CD4-positive, alpha-beta T cell treated with Interleukin-15 for 1 hour (primary cell): ENCODE data around the gene HMOX1.

ENCODE experiments used
- DNase-seq: peaks from one replicate; pipeline ENCODE4 v3.0.0-alpha.2; 2020

Gene HMOX1

DNA sequence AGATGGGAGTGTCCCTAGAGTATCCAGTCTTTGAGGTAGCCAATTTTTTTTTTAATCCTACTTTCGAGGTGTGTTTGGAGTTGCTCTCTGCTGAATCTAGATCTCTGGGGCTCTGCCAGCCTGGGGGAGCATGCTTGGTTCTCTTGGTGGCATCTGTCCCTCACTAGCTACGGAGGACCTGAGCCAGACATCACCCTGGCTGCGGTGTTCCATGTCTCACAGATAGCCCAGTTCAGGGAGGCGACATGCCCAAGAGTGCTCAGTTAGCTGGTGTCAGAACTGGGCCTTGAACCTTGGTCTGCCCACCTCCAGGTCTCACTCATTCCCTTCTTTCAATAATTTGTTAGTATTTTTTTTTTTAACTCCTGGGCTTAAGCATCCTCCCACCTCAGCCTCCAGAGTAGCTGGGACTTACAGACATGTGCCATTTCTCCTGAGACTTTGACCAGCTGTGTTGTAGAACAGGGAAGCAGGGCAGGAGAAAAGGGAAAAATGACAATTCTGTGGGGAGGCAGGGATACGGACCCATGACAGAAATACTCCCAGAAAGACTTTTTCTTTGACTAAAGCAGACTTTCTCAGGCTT lies 621 bp downstream of the HMOX1 start:
- DNase-seq = no peak

DNA sequence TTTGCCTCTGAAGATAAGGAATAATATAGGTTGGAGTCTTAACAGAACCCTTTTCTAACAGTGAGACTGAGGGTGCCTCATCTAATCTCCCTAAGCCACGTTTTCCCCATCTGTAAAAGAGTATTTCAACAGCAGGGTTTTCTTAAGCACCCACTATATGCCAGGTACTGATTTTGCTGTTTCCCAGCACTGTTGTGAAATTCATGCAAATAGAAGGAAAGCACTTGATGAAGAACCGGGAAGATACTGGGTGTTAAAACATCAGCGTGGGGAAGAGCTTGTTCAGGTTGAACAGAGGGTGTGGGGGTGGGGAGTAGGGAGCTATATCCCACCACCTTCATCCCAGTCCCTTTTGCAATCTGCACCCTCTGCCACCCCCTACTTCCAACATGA lies 2.8 kb downstream of the HMOX1 start:
- no peak for DNase-seq

DNA sequence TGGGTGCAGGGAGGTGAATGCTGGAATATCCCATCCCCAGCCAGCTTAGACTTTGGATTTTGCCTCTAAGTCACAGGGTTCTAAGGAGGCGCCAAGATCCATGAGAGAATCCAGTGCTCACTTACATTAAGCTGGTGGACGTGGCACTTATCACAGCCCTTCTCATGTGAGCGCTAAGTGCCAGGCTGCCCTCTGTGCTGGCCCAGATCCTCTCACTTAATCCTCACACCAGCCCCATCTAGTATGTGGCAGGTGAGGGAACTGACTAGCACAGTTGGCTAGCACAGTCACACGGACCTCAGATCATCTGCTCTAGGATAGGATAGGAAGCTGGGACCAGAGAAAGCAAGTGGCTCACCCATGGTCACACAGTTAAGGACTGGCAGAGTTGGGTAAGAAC lies 3.6 kb downstream of the HMOX1 start:
- DNase-seq = no peak

- no peak for DNase-seq
Observed at GRCh38 chr22:35384975-35385588, 4.2 kb downstream of the HMOX1 start.

DNA sequence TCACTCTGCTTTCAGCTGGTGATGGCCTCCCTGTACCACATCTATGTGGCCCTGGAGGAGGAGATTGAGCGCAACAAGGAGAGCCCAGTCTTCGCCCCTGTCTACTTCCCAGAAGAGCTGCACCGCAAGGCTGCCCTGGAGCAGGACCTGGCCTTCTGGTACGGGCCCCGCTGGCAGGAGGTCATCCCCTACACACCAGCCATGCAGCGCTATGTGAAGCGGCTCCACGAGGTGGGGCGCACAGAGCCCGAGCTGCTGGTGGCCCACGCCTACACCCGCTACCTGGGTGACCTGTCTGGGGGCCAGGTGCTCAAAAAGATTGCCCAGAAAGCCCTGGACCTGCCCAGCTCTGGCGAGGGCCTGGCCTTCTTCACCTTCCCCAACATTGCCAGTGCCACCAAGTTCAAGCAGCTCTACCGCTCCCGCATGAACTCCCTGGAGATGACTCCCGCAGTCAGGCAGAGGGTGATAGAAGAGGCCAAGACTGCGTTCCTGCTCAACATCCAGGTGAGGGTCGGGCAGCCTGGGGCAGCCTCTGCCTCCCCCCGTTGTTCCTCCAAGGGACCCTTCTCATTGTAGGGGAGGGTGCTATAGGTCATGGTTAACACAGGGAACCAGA lies 5.9 kb downstream of the HMOX1 start:
- DNase-seq = no peak

- DNase-seq = no peak
Observed at GRCh38 chr22:35390933-35391332, 10.0 kb downstream of the HMOX1 start.

GRCh38 chr22:35392357-35392756 lies 11.5 kb downstream of the HMOX1 start:
- peak; percentile 33 for DNase-seq

GRCh38 chr22:35393116-35394010 lies 12.5 kb downstream of the HMOX1 start:
- no peak for DNase-seq

- DNase-seq = no peak
Observed at GRCh38 chr22:35394011-35394312, 13.1 kb downstream of the HMOX1 start.

- no peak for DNase-seq
Observed at GRCh38 chr22:35394810-35395563, 14.1 kb downstream of the HMOX1 start.

GRCh38 chr22:35396622-35397021 lies 15.7 kb downstream of the HMOX1 start:
- peak; percentile 59 for DNase-seq

DNA sequence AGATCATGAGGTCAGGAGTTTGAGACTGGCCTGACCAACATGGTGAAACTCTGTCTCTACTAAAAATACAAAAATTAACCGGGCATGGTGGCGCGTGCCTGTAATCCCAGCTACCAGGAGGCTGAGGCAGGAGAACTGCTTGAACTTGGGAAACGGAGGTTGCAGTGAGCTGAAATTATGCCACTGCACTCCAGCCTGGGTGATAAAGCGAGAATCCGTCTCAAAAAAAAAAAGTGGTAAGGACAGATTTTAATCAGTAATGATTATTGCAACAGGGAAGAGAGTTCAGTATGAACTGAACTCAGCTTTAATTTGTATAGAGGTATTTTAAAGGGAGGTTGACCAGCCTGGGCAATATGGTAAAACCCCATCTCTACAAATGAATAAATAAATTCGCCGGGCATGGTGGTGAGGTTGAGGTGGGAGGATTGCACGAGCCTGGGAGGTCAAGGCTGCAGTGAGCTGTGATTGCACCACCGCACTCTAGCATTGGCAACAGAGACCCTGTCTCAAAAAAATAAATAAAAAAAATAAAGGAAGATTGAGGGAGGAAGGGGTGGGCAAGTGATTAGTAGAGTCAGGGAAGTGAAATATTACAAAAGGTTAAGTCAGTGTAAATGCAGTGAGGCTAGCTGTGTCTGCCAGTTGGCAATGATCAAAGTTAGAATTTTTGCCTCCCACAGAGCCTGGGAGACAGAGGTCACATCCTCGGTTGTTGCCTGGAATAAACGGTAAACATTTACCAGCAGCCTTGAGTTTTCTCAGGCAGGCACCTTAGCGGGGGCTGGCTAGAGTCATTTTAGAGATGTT lies 16.4 kb downstream of the HMOX1 start:
- no peak for DNase-seq

GRCh38 chr22:35398591-35398973 lies 17.7 kb downstream of the HMOX1 start:
- DNase-seq = no peak

- no peak for DNase-seq
Observed at GRCh38 chr22:35399114-35399677, 18.3 kb downstream of the HMOX1 start.

- DNase-seq = peak; percentile 97
Observed at GRCh38 chr22:35399678-35400500, 19.0 kb downstream of the HMOX1 start, which contains the start of gene MCM5. Gene MCM5, plus strand, starts transcription at chr22:35400140. Its CDS starts 299 bp downstream, at chr22:35400439.

DNA sequence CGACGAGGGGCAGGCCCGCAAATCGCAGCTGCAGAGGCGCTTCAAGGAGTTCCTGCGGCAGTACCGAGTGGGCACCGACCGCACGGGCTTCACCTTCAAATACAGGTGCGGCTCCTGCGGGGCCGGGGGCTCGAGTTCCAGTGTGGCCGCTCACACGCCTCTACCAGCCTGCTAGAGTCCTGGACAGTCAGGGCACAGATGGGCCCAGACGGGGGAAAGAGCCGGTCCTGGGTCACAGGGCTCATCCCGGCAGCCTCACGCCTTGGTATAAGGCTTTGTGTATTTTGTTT lies 19.6 kb downstream of the HMOX1 start:
- DNase-seq = no peak

- no peak for DNase-seq
Observed at GRCh38 chr22:35401863-35402262, 21.0 kb downstream of the HMOX1 start.

GRCh38 chr22:35403356-35403755 lies 22.5 kb downstream of the HMOX1 start:
- DNase-seq = no peak

DNA sequence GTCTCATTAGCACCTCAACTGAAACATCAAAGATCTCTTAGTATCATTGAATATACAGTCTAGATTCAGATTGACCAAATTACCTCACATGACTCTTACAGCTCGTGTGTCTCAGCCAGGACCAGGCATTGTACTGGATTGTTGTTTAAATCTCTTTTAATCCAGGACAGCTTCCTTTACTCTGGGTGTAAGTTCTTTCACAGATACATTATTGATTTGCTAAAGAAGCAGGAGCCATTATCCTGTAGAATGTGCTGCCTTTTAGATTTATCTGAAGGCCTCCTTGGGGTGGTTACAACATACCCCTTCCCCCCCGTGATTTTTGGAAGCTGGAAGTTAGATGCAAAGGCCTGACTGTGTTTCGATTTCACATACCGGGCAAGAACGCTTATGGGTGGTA lies 23.3 kb downstream of the HMOX1 start:
- DNase-seq = no peak

DNA sequence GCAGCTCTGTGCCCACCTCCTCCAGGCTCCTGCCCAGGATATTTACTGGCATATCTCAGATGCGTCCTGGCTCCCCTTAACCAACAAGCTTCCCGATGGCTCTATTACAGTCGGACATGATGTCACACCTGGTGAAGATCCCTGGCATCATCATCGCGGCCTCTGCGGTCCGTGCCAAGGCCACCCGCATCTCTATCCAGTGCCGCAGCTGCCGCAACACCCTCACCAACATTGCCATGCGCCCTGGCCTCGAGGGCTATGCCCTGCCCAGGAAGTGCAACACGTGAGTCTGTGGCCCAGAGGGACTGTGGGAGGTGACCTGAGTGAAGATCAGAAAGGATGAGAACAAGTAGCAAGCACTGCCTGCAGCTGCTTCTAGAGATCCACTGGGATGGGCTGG lies 25.5 kb downstream of the HMOX1 start:
- no peak for DNase-seq

DNA sequence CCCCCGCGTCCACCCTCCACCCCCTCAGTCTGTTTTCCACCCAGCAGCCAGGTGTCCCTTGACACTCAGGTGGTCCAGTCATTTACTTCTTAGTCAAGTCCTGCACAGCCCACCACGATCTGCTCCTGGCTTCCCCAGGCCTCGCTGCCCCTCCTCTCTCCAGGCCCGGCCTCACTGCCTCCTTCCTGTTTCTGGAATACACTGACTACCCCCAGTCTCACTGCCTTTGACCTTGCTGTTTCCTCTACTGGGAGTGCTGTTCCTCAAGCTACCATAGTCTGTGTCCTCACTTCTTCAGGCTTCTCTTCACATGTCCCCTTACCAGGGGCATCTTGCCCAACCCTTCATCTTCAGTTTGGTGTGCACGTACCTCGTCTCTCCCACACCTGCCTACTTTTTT lies 26.5 kb downstream of the HMOX1 start:
- DNase-seq = no peak
